Gastroesophageal sphincter (tissue), 3 donors: ENCODE results near the gene FAM13A.

Experiments
- CTCF ChIP-seq, 4 experiments: fragments of 200-600 bp in 2 of 4; fragments of 450-650 bp in 2 of 4; sonication (generic) in 1 of 4; IDR thresholded peaks; one replicate each; pipeline ENCODE4 v1.5.1; 2017 to 2019; ENCODE audit warnings: antibody characterized with exemption in 4 of 4, mild to moderate bottlenecking in 2 of 4, moderate library complexity in 2 of 4
- EP300 ChIP-seq: sonication (generic); formaldehyde crosslinking; IDR thresholded peaks from one replicate; pipeline ENCODE4 v1.6.1; 2017; ENCODE audit warnings: antibody characterized with exemption, mild to moderate bottlenecking
- POLR2AphosphoS5 ChIP-seq: sonication (generic); formaldehyde crosslinking; IDR thresholded peaks from one replicate; pipeline ENCODE4 v1.6.1; 2017; ENCODE audit warnings: antibody characterized with exemption

GRCh38 chr4:88827442-88827841 is 229.5 kb downstream of the FAM13A start:
- no peak for TF ChIP-seq EP300
- TF ChIP-seq CTCF (IDR thresholded peaks at IDR 0.05) = no peak
- TF ChIP-seq POLR2AphosphoS5 = no peak
